ENCODE results near the gene KLRC1.
"Not testable (repeated sequence)": the region's sequence is repeated elsewhere in the genome, so short reads cannot be mapped to it uniquely, and the experiment has no call there.

Gene KLRC1

GRCh38 chr12:10424260-10424899 lies 28.8 kb downstream of the KLRC1 start:
- in situ Hi-C loops (cut with HindIII; ENCODE audit: low sequenced_read_pairs): not testable (repeated sequence)

GRCh38 chr12:10422159-10422558 lies 31.0 kb downstream of the KLRC1 start:
- in situ Hi-C loops (cut with HindIII; ENCODE audit: low sequenced_read_pairs): not testable (repeated sequence)

GRCh38 chr12:10420334-10420733 lies 32.8 kb downstream of the KLRC1 start, which contains the start of gene KLRC3:
Gene KLRC3, minus strand, starts transcription at chr12:10420595. Its CDS starts 45 bp downstream, at chr12:10420550.
- in situ Hi-C loops (cut with HindIII; ENCODE audit: low sequenced_read_pairs): not testable (repeated sequence)

- in situ Hi-C loops (cut with HindIII; ENCODE audit: low sequenced_read_pairs): no loop called here
Measured at GRCh38 chr12:10409392-10409791, 43.8 kb downstream of the KLRC1 start, which contains the start of gene KLRC4. Gene KLRC4, minus strand, starts transcription at chr12:10409757. Its CDS starts 182 bp downstream, at chr12:10409575.

- in situ Hi-C loops (cut with HindIII; ENCODE audit: low sequenced_read_pairs): no loop called here
Measured at GRCh38 chr12:10408842-10409241, 44.3 kb downstream of the KLRC1 start.

GRCh38 chr12:10406725-10407124 lies 46.5 kb downstream of the KLRC1 start:
- in situ Hi-C loops (cut with HindIII; ENCODE audit: low sequenced_read_pairs): no loop called here

GRCh38 chr12:10405294-10405693 lies 47.9 kb downstream of the KLRC1 start:
- in situ Hi-C loops (cut with HindIII; ENCODE audit: low sequenced_read_pairs): no loop called here

- in situ Hi-C loops (cut with HindIII; ENCODE audit: low sequenced_read_pairs): no loop called here
Measured at GRCh38 chr12:10404798-10405197, 48.4 kb downstream of the KLRC1 start.

- in situ Hi-C loops (cut with HindIII; ENCODE audit: low sequenced_read_pairs): no loop called here
Measured at GRCh38 chr12:10400829-10401228, 52.3 kb downstream of the KLRC1 start.

- in situ Hi-C loops (cut with HindIII; ENCODE audit: low sequenced_read_pairs): no loop called here
Measured at GRCh38 chr12:10398168-10398567, 55.0 kb downstream of the KLRC1 start.

- in situ Hi-C loops (cut with HindIII; ENCODE audit: low sequenced_read_pairs): no loop called here
Measured at GRCh38 chr12:10397296-10397695, 55.9 kb downstream of the KLRC1 start.

- in situ Hi-C loops (cut with HindIII; ENCODE audit: low sequenced_read_pairs): not testable (repeated sequence)
Measured at GRCh38 chr12:10396176-10396575, 57.0 kb downstream of the KLRC1 start.
